ENCODE results near the gene ATG4D.
"Not testable (repeated sequence)": the region's sequence is repeated elsewhere in the genome, so short reads cannot be mapped to it uniquely, and the experiment has no call there.

ATG4D gene

DNA sequence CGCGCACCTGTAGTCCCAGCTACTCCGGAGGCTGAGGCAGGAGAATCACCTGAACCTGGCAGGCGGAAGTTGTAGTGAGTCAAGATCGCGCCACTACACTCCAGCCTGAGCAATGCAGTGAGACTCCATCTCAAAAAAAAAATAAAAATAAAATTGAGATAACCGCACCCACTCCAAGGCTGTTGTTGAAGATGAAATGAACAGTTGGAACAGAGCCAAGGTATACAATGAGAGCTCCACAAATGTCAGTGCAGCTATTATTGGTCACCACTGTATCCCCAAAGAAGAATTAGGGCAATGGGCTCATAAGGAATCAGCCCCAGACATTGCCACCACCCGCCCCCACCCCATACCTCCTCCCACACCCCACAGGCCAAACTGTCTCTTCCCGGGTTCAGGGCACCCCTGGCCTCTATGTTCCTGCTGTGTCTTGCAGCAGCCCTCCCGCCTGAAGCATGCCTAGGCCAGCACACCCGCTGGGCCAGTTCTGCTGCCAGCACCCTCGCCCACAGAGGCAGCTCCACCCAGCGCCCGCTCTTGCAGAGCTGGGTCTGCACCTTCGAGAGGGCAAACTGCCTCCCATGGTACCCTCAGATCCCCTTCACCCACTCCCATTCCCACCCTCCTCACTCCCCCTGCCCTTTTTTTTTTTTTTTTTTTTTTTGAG, 22.9 kb upstream of the ATG4D start:
- no peak for DNase-seq

- DNase-seq = no peak
These were observed 22.1 kb upstream of the ATG4D start for GRCh38 chr19:10521461-10522171.

GRCh38 chr19:10523135-10523636, 20.5 kb upstream of the ATG4D start:
- DNase-seq = no peak

DNA sequence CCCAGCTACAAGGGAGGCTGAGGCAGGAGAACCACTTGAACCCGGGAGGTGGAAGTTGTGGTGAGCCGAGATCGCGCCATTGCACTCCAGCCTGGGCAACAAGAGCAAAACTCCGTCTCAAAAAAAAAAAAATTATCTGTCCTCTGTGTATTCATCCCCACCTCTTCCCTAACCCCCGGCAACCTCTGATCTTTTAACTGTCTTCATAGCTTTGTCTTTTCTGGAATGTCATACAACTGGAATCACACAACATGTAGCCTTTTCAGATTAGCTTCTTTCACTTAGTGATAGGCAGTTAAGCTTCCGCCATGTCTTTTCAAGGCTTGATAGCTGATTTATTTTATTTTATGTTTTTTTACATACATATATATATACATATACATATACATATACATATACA, 18.1 kb upstream of the ATG4D start:
- no peak for DNase-seq

DNA sequence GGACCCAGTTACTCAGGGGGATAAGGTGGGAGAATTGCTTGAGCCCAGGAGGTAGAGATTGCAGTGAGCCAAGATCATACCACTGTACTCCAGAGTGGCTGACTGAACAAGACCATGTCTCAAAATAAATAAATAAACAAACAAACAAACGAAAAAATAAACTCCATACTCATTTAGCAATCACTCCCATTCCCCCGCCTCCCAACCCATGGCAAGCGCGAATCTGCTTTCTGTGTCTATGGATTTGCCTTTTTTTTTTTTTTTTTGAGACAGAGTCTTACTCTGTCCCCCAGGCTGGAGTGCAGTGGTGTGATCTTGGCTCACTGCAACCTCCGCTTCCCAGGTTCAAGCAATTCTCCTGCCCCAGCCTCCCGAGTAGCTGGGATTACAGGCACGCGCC, 16.8 kb upstream of the ATG4D start:
- DNase-seq = not testable (repeated sequence)

DNA sequence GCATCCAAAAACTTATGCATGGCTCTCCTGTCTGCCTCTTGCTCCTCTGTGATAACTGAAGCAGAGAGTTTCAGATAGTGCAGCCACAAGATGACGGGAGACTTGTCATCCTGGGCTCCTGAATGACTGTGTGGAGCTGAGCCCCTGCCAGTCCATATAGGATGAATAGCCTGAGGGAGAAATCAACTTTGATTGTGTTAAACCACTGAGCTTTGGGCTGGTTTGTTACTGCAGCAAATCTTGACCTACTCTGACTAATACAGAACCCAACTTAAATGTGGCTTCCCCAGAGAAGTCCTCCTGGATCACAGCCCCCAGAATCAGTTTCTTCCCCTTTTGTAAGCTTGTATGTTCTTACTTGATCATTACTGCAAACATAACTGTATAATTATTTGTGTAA, 11.2 kb upstream of the ATG4D start:
- no peak for DNase-seq

DNA sequence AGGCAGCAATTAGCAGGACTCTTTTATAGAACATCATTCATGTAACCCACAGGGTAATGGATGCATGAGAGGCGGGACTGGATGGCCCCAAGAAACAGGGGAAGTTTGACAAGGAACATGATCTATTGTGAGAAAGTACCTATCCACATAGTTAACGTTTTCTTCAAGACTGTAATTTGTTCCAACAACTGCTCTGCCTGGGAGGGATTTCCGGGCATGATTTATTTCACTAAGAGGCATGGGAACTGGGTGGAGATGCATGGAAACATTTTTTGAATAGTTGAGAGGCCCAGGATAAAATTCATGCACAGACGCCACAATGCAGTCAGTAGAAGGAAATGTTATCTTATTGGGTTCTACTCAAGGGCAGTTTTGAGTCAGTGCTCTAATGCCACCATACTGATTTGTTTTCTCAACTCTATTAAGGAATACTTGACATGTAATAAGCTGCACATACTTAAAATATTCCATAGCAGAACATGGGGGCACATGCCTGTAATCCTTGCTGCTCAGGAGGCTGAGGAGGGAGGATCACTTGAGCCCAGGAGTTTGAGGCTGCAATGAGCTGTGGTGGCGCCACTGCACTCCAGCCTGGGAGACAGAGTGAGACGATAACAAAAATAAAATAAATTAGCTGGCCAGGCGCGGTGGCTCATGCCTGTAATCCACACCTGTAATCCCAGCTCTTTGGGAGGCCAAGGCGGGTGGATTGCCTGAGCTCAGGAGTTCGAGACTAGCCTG, 9.9 kb upstream of the ATG4D start:
- DNase-seq = no peak

DNA sequence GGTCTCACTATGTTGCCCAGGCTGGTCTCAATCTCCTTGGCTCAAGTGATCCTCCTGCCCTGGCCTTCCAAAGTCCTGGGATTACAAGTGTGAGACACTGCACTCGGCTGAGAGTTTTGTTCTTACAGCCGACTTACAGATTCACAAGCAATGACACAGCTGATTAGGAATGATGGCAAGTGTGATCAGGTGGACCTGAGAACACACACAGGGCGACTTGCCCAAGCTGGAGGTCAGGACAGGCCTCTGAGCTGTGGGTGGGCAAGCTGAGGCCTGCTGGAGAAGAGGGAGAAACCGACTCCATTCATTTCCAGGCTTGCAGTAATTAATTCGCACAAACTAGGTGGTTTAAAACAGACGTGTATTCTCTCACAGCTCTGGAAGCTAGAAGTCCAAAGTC, 8.1 kb upstream of the ATG4D start:
- DNase-seq = no peak

GRCh38 chr19:10537668-10538067, 6.0 kb upstream of the ATG4D start:
- DNase-seq = no peak

- DNase-seq = no peak
These were observed 5.3 kb upstream of the ATG4D start for GRCh38 chr19:10538204-10538983.

DNA sequence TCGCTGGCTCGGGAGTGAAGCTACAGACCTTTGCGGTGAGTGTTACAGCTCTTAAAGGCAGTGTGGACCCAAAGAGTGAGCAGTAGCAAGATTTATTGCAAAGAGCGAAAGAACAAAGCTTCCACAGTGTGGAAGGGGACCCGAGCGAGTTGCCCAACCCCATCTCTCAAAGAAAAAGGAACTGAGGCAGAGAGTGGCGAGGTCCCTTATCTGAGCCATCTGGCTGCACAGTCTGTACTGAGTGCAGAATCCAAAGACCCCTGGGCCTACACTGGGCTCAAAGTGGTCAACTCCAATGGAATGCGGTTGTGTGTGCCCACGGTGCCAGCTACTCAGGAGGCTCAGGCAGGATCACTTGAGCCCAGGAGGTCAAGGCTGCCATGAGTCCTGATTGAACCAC, 4.7 kb upstream of the ATG4D start:
- DNase-seq = not testable (repeated sequence)

GRCh38 chr19:10543059-10543419, 665 bp upstream of the ATG4D start:
- DNase-seq = no peak

GRCh38 chr19:10544242-10544752, 593 bp downstream of the ATG4D start:
- DNase-seq = no peak

- DNase-seq = no peak
These were observed 1.1 kb downstream of the ATG4D start for GRCh38 chr19:10544753-10545251.

- no peak for DNase-seq
These were observed 3.1 kb downstream of the ATG4D start for GRCh38 chr19:10546817-10547216.

GRCh38 chr19:10548746-10549276, 5.1 kb downstream of the ATG4D start:
- DNase-seq = no peak

DNA sequence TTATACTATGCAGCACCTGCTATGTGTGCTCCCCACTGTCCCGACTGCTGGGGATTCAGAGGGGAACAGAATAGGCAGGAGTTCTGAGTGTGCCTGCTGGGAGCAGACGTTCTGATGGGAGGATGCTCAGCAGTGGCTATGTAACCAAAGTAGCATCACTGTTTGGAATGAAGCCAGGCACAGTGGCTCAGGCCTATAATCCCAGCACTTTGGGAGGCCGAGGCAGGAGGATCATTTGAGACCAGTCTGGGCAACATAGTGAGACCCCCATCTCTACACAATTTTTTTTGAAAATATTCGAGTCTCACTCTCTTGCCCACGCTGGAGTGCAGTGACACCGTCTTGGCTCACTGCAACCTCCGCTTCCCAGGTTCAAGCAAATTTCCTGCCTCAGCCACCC, 6.0 kb downstream of the ATG4D start:
- DNase-seq = no peak

DNA sequence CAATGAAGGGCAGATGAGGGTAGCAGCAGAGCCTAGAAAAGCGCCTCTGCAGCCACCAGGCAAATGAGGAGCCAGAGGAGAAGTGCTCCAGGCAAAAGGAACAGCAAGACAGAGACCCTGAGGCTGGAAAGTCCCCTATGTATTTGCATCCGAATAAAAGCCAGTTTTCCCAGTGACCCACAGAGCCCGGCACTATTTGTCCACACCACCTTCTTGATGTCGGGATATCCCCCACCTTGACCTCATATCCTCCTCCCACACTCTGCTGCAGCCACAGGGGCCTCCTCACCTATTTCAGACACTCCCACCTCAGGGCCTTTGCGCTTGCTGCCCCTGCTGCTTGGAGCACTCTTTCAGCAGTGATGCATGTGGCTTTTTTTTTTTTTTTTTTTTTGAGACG, 6.6 kb downstream of the ATG4D start:
- no peak for DNase-seq

- not testable (repeated sequence) for DNase-seq
These were observed 7.3 kb downstream of the ATG4D start for GRCh38 chr19:10551006-10551405.

DNA sequence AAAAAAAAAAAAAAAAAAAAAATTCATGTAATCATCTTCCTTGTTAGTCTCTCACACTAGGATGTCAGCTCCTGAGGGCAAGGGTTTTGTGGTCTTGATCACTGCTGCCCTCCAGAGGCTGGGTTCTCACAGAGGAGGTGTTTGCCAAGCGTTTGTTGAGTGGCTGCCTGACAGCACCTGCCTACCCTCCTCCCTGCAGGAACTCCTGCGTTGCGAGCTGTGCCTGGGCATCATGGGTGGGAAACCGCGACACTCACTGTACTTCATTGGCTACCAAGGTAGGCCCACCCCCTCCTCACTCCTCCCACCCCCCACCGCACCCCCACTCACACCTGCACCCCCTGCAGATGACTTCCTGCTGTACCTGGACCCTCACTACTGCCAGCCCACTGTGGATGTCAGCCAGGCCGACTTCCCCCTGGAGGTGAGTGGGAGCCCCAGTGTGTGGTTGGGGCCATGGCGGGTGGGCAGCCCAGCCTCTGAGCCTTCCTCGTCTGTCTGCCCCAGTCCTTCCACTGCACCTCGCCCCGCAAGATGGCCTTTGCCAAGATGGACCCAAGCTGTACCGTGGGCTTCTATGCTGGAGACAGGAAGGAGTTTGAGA, 8.1 kb downstream of the ATG4D start:
- DNase-seq = no peak

- no peak for DNase-seq
These were observed 8.9 kb downstream of the ATG4D start for GRCh38 chr19:10552510-10553053.
